Erythroblast (primary cell): ENCODE data around the gene NPAS2.

Experiments used
- GATA1 ChIP-seq: IDR thresholded peaks from 2 replicates; pipeline ENCODE4 v1.6.1; 2011; ENCODE audit warnings: low read depth, mild to moderate bottlenecking, control low read depth, low read length, moderate library complexity
- POLR2A ChIP-seq: IDR thresholded peaks from 2 replicates; pipeline ENCODE4 v1.6.1; 2011; ENCODE audit warnings: mild to moderate bottlenecking, low read length

GRCh38 chr2:100800915-100801314 lies 19.0 kb upstream of the NPAS2 start:
- TF ChIP-seq POLR2A (no peak), GATA1 (no peak)
